K562 (cell line): ENCODE results near the gene SLC1A2. TPM values are rescaled to one million over a fixed set of nuclear protein-coding genes. Genes with fewer than 3 reads are reported as not detected.
A peak's percentile ranks its signal among the peaks of the same experiment; 100 is the strongest.

Experiments
- ATAC-seq: fragments of 200-7000 bp; cut with Tn5 transposase; 3 replicates; pipeline ENCODE4 v1.9.1; 2020; ENCODE audit warnings: moderate library complexity
- BruUV-seq: library from RNA; stranded (reverse); fragments of 400-500 nt; replicated peaks from 2 replicates; lab custom pipeline; 2021; lab: Mats Ljungman, UMichigan
- CTCF ChIA-PET: fragments of 300-600 bp; formaldehyde crosslinking; extraction: SDS; loops from one replicate; lab custom pipeline; 2021; ENCODE audit warnings: low intra/inter-chr PET ratio; lab: Yijun Ruan, JAX
- POLR2A ChIA-PET: fragments of 300-600, 350-650 bp; sonication (Branson Sonifier 250); formaldehyde crosslinking; extraction: SDS; loops from one replicate; lab custom pipeline; 2021; ENCODE audit warnings: antibody characterized with exemption, inconsistent platforms; lab: Yijun Ruan, JAX
- DNase-seq, 4 experiments: peaks; one replicate each; pipeline versions ENCODE4 v3.0.0 to v3.0.0-alpha.2; 2011 to 2018; ENCODE audit warnings: low spot score in 3 of 4, mixed read lengths in 3 of 4; ENCODE audit errors: extremely low read depth in 1 of 4
- FAIRE-seq: peaks from 2 replicates; lab custom pipeline; 2011; peaks lifted over from hg19 to GRCh38; lab: Jason Lieb, UNC
- H2AFZ ChIP-seq: 2 replicates; pipeline ENCODE4 v1.6.0; 2011; ENCODE audit warnings: low read depth, low read length, control low read depth, inconsistent platforms
- H3K27ac ChIP-seq: fragments of 200-600 bp; 3 replicates; pipeline ENCODE4 v1.8.0; 2011; ENCODE audit warnings: low read depth, mild to moderate bottlenecking, control low read depth, inconsistent platforms, low read length, moderate library complexity, mixed read lengths; ENCODE audit errors: extremely low read depth
- H3K27me3 ChIP-seq, 2 experiments: fragments of 300-600 bp in 1 of 2; 2 replicates in 1 of 2; 3 replicates in 1 of 2; pipeline versions ENCODE4 v1.6.0 to v1.8.0; 2011; ENCODE audit warnings: inconsistent platforms in 2 of 2, low read length in 2 of 2, mild to moderate bottlenecking in 1 of 2, mixed read lengths in 1 of 2, moderate library complexity in 1 of 2; ENCODE audit not compliant: control insufficient read depth in 2 of 2, insufficient read depth in 2 of 2
- H3K36me3 ChIP-seq: fragments of 300-600 bp; 3 replicates; pipeline ENCODE4 v1.8.0; 2011; ENCODE audit warnings: mild to moderate bottlenecking, low read length, inconsistent platforms; ENCODE audit not compliant: control insufficient read depth, insufficient read depth
- H3K4me1 ChIP-seq, 2 experiments: fragments of 200-600 bp in 1 of 2; replicated peaks in 1 of 2; 2 replicates in 1 of 2; 3 replicates in 1 of 2; pipeline versions ENCODE4 v1.5.1 to v1.8.0; 2011; ENCODE audit warnings: inconsistent platforms in 2 of 2, low read length in 2 of 2, mild to moderate bottlenecking in 1 of 2, mixed read lengths in 1 of 2, moderate library complexity in 1 of 2; ENCODE audit not compliant: control insufficient read depth in 2 of 2, insufficient read depth in 2 of 2
- H3K4me2 ChIP-seq: 2 replicates; pipeline ENCODE4 v1.6.1; 2011; ENCODE audit warnings: low read length, control low read depth, inconsistent platforms, mixed read lengths; ENCODE audit not compliant: insufficient read depth
- H3K4me3 ChIP-seq: fragments of 200-600 bp; sonication (generic), shearing (Covaris generic); 2 replicates; pipeline ENCODE4 v1.5.1; 2016; ENCODE audit warnings: control low read depth, inconsistent platforms
- H3K79me2 ChIP-seq: fragments of 200-600 bp; 3 replicates; pipeline ENCODE4 v1.8.0; 2011; ENCODE audit warnings: low read length, inconsistent platforms; ENCODE audit not compliant: control insufficient read depth, insufficient read depth
- H3K9ac ChIP-seq, 2 experiments: 2 replicates each; pipeline versions ENCODE4 v1.6.0 to v1.6.1; 2011; ENCODE audit warnings: low read depth in 2 of 2, low read length in 2 of 2, control low read depth in 1 of 2, inconsistent platforms in 1 of 2, mild to moderate bottlenecking in 1 of 2, mixed read lengths in 1 of 2; ENCODE audit not compliant: insufficient read depth in 1 of 2
- H3K9me1 ChIP-seq: one replicate; pipeline ENCODE4 v1.6.0; 2011; ENCODE audit warnings: inconsistent platforms, mild to moderate bottlenecking, low read length, moderate library complexity; ENCODE audit not compliant: control insufficient read depth, insufficient read depth
- H3K9me3 ChIP-seq: replicated peaks from 2 replicates; pipeline ENCODE4 v1.5.1; 2011; ENCODE audit warnings: low read depth, low read length, inconsistent platforms; ENCODE audit not compliant: control insufficient read depth, insufficient read depth
- H4K20me1 ChIP-seq: replicated peaks from 2 replicates; pipeline ENCODE4 v1.6.1; 2011; ENCODE audit warnings: low read length, inconsistent platforms, mixed read lengths; ENCODE audit not compliant: control insufficient read depth, insufficient read depth
- ARNT ChIP-seq, 2 experiments: fragments of 450-650 bp; IDR thresholded peaks; 2 replicates each; pipeline ENCODE4 v1.6.1; 2016; ENCODE audit warnings: mild to moderate bottlenecking in 1 of 2
- GABPA ChIP-seq: fragments of 200-800 bp; sonication (Bioruptor generic); conservative IDR thresholded peaks from 2 replicates; pipeline ENCODE4 v1.6.1; 2016; ENCODE audit warnings: low read depth, missing genetic modification characterization, missing compliant biosample characterization
- L3MBTL2 ChIP-seq: fragments of 450-650 bp; IDR thresholded peaks from 2 replicates; pipeline ENCODE4 v1.6.1; 2016; ENCODE audit warnings: mild to moderate bottlenecking, moderate library complexity
- ZBTB49 ChIP-seq: sonication (generic); formaldehyde crosslinking; IDR thresholded peaks from 2 replicates; pipeline ENCODE4 v1.8.0; 2022; ENCODE audit warnings: missing genetic modification reagents, mild to moderate bottlenecking, borderline replicate concordance
- WGBS: fragments of 100-300 bp; shearing (Covaris generic); methylation state at CpG from one replicate; pipeline ENCODE4 v1.1.6; 2016; ENCODE audit warnings: low coverage, mixed read lengths; ENCODE audit not compliant: insufficient coverage; ENCODE audit errors: missing lambda C conversion rate; 5-methylcytosine and 5-hydroxymethylcytosine counted together
- in situ Hi-C: fragments of 300-500 bp; cut with MboI; formaldehyde crosslinking; loops from 4 replicates; pipeline ENCODE4 v1.15.0; 2018; ENCODE audit warnings: inconsistent platforms, mixed read lengths
- intact Hi-C: fragments of 100-400 bp; cut with micrococcal nuclease; formaldehyde crosslinking; loops from 2 replicates; pipeline ENCODE4 v1.14.2; 2022
- polyA plus RNA-seq, 8 experiments: library from polyadenylated mRNA; depleted of rRNA in 4 of 8; stranded (reverse) in 5 of 8; unstranded in 3 of 8; fragments of >200 nt; fragmentation: Nextera tagmentation in 2 of 8; fragmentation: Illumina TruSeq in 1 of 8; extraction: Ambion mirVana in 2 of 8; extraction: Trizol in 1 of 8; gene quantifications; 2 replicates each; pipeline versions ENCODE4 v1.2.1 to v1.2.3, GENCODE V29; 2011 to 2014; ENCODE audit warnings: inconsistent platforms in 1 of 8, missing spikeins in 1 of 8
- total RNA-seq, 7 experiments: library from RNA; depleted of rRNA in 6 of 7; stranded (reverse); fragments of >200 nt in 6 of 7; fragmentation: Illumina TruSeq in 2 of 7; extraction: Trizol in 2 of 7; gene quantifications; 2 replicates each; pipeline versions ENCODE4 v1.2.1 to v1.2.3, GENCODE V29; 2011 to 2021; ENCODE audit warnings: low replicate concordance in 1 of 7

SLC1A2 gene
- total and polyA plus RNA-seq, 9 of the 15 experiments (the other 6 are each of a cell fraction or from before 2014, with no cell fraction given): 0.03 to 0.07 (median 0.04) TPM; not detected in 5

GRCh38 chr11:35235498-35235897 is 183.9 kb downstream of the SLC1A2 start:
- no peaks in the 10 kb centered on the region for H3K9me1 ChIP-seq
- no peaks in the 10 kb centered on the region for H3K9me3 ChIP-seq
- ATAC-seq: no peak
- TF ChIP-seq ARNT (IDR thresholded peaks at IDR 0.05) (no peak), GABPA (0 out of 2 replicates have a peak, but pooled peaks have one; percentile 4)
- H3K9ac ChIP-seq: no peak overlapping the region
- FAIRE-seq: no peak
- H3K79me2 ChIP-seq: no peaks in the 10 kb centered on the region
- H2AFZ ChIP-seq: no peak overlapping the region
- no peak overlapping the region for H3K4me2 ChIP-seq
- CTCF ChIA-PET: no interaction called here
- POLR2A ChIA-PET: no interaction called here
- no peaks in the 10 kb centered on the region; a peak in 1 of 5 replicates for H3K4me1 ChIP-seq
- 0% methylated on average over 1 of the region's 1 CpG for WGBS
- no peaks in the 10 kb centered on the region; a peak in 3 of 5 replicates for H3K27me3 ChIP-seq
- intact Hi-C loops (no loop called here), in situ Hi-C loops (loop anchor here (5.0 to 25.0 kb wide), 2 partner anchors 238 to 298 kb away; no protein-coding TSS in a partner anchor)
- no peaks in the 10 kb centered on the region for H3K36me3 ChIP-seq
- DNase-seq: no peak
- no peak overlapping the region for H3K4me3 ChIP-seq
- H4K20me1 ChIP-seq: no peaks in the 10 kb centered on the region
- no peak overlapping the region for H3K27ac ChIP-seq
- BruUV-seq: no TSS peak

DNA sequence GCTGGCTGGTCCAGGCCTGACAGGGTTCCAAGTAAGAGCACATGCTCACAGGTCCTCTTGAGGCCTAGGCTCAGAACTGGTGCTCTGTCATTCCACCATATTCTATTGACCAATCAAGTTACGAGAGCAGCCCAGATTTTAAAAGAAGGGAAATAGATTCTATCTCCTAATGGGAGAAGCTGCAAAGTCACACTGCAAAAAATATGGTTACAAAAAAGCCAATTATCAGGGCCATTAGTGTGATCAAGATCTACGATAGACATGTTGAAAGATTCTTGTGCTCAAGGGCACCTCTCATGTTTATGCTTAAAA is 184.2 kb downstream of the SLC1A2 start:
- peak; percentile 13; the same call in 1 of the 2 replicates for TF ChIP-seq L3MBTL2
- TF ChIP-seq ZBTB49 (CRISPR knock-in tag): no peak
- no peak for FAIRE-seq

More for the DNA sequence above, 184.2 kb downstream of the SLC1A2 start:
- Histone ChIP-seq H3K36me3 (no peaks in the 10 kb centered on the region), H2AFZ (no peak overlapping the region), H3K9me3 (no peaks in the 10 kb centered on the region), H3K9me1 (no peaks in the 10 kb centered on the region), H3K4me2 (no peak overlapping the region), H3K27ac (no peak overlapping the region), H3K4me3 (no peak overlapping the region), H3K9ac (no peak overlapping the region), H4K20me1 (no peaks in the 10 kb centered on the region), H3K4me1 (no peaks in the 10 kb centered on the region; a peak in 1 of 5 replicates), H3K27me3 (no peaks in the 10 kb centered on the region; a peak in 3 of 5 replicates), H3K79me2 (no peaks in the 10 kb centered on the region)
- 9% methylated on average over 2 of the region's 2 CpGs for WGBS
- DNase-seq (no peak), ATAC-seq (no peak)
- in situ Hi-C loops: loop anchor here (5.0 to 25.0 kb wide), 2 partner anchors 238 to 298 kb away; no protein-coding TSS in a partner anchor
- CTCF ChIA-PET: no interaction called here
- intact Hi-C loops: no loop called here
- BruUV-seq: no TSS peak
- POLR2A ChIA-PET: no interaction called here
